ENCODE data around the gene SLC6A3. TPM values are rescaled to one million over a fixed set of nuclear protein-coding genes. Genes with fewer than 3 reads are reported as not detected.

The SLC6A3 gene
- polyA plus RNA-seq, 3 donors: not detected

DNA sequence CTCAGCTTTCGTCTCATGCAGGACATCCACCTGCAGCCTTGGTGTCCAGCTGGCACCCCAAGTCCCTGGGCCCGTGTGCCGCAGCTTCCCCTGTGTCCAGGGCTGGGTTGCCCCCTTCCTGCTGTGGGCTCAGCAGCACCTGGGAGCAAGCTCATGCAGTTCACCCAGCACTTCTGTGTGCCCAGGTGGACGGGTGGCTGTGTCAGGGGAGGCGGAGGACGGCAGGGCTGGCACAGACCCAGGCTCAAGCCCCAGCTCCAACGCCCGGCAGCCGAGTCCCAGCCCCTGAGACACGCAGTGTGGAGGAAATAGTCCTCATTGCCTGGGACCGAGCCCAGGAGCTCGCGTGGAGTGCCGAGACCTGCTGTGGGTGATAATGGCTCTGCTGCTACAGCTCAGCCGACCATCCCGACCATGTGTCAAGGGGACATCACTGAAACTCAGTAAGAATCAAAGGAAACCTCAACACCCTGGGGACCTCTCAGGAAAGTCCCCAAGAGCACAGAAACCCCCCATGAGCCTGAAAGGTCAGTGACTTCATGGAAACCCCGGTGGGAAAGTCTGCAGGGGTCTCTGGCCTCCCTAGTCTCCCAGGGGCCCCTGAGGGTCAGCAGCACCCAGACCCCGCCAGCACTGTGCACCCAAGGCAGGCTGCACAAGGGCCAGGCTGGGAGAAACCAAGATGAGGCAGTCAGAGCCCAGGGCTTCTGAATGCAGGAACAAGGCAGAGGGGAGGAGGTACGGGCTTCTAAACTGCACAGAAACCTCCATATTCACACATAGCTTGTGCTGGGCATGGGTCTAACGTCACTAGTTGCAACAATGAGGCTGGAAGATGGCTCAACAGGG lies 39.7 kb upstream of the SLC6A3 start:
- Mint-ChIP-seq H3K27ac (peak overlapping the region in 5 of 7 donors; percentile 10 to 54 (median 38)), H3K27me3 (ENCODE audit: low read depth in 3 of 3) (peaks cover 0 to 3% (median 0%) of the 10 kb centered on the region in 3 donors), H3K9me3 (peaks cover 0 to 2% (median 0%) of the 10 kb centered on the region in 7 donors), H3K36me3 (peaks cover 62 to 82% of the 10 kb centered on the region in 2 donors), H3K4me1 (peaks cover 47% of the 10 kb centered on the region), H3K4me3 (no peak overlapping the region)
- DNase-seq: peak in 1 of 3 donors; percentile 39
- 95% methylated on average over 17 of the region's 20 CpGs for WGBS (ENCODE audit: insufficient coverage)
- Histone ChIP-seq H3K4me2 (replicated peaks; ENCODE audit: extremely low read depth, low read length, poor library complexity, severe bottlenecking) (no peak overlapping the region), H3K36me3 (replicated peaks in 1 of 2; ENCODE audit: control insufficient read depth in 1 of 2, insufficient read depth in 2 of 2, low read length in 2 of 2) (peaks cover 40 to 65% of the 10 kb centered on the region in 2 donors), H3K79me2 (ENCODE audit: insufficient read depth, low read length) (peaks cover 3% of the 10 kb centered on the region), H3K9me3 (replicated peaks in 1 of 2; ENCODE audit: control insufficient read depth in 1 of 2, insufficient read depth in 1 of 2, low read length in 2 of 2) (no peaks in the 10 kb centered on the region), H3K9ac (ENCODE audit: insufficient read depth, low read length, poor library complexity, severe bottlenecking) (no peak overlapping the region), H3K27ac (ENCODE audit: low read depth in 1 of 2, low read length in 2 of 2) (no peak overlapping the region), H3K4me3 (replicated peaks in 1 of 3; ENCODE audit: low read depth in 2 of 3, low read length in 3 of 3) (no peak overlapping the region), H2AFZ (ENCODE audit: insufficient read depth, low read depth, low read length, poor library complexity, severe bottlenecking) (no peak overlapping the region), H3K4me1 (ENCODE audit: control insufficient read depth in 1 of 2, insufficient read depth in 2 of 2, low read length in 2 of 2) (peaks cover 39 to 49% of the 10 kb centered on the region in 2 donors), H3K27me3 (ENCODE audit: control insufficient read depth in 2 of 2, insufficient read depth in 2 of 2, low read length in 2 of 2) (no peaks in the 10 kb centered on the region), H4K20me1 (ENCODE audit: insufficient read depth, low read length) (no peaks in the 10 kb centered on the region)
- intact Hi-C loops (cut with micrococcal nuclease): no loop called here
- TF ChIP-seq, protein P1, sequence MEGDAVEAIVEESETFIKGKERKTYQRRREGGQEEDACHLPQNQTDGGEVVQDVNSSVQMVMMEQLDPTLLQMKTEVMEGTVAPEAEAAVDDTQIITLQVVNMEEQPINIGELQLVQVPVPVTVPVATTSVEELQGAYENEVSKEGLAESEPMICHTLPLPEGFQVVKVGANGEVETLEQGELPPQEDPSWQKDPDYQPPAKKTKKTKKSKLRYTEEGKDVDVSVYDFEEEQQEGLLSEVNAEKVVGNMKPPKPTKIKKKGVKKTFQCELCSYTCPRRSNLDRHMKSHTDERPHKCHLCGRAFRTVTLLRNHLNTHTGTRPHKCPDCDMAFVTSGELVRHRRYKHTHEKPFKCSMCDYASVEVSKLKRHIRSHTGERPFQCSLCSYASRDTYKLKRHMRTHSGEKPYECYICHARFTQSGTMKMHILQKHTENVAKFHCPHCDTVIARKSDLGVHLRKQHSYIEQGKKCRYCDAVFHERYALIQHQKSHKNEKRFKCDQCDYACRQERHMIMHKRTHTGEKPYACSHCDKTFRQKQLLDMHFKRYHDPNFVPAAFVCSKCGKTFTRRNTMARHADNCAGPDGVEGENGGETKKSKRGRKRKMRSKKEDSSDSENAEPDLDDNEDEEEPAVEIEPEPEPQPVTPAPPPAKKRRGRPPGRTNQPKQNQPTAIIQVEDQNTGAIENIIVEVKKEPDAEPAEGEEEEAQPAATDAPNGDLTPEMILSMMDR (IDR thresholded peaks at IDR 0.05): no peak

DNA sequence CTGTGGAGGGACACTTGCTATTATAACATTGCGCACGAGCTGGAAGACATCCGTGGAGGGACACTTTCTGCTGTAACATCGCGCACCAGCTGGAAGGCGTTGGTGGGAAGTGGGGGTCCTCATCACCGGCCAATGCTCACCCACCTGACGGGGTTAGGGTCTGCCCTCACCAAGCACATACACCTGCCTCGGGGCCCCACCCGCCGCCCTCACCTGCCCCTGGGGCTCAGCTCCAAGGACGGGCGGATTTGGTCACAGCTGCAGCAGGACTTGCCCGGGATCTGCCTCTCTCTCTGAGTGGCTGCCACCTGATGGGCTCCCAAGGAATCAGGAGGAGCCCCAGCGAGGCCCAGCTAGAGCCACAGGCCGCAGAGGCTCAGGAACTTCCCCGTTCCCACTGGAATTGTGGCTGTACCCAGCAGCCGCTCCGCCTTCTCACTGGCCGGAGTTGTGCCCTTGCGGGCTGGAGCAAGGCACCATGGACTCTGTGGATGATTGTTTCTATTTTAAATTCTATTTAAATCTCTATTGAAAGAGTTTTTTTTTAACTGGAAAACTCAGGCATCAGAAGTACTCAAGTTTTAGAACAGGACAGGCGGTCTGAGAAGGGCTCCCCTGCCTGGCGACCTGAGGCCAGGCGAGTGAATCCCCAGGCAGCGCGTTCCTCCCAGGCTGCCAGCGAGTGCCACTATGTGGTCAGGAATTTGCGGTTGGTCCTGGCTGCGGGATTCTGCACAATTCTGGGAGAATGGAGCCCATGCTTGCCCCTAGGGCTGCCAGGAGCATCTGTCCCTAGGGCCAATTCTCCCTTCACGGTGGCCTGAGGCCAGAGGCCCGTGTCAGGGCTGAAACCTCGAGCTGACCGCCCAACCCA lies 38.9 kb upstream of the SLC6A3 start:
- 97% methylated on average over 21 of the region's 33 CpGs for WGBS (ENCODE audit: insufficient coverage)
- H3K4me1 ChIP-seq (ENCODE audit: control insufficient read depth in 1 of 2, insufficient read depth in 2 of 2, low read length in 2 of 2): peaks cover 39 to 49% of the 10 kb centered on the region in 2 donors

More for the DNA sequence above, 38.9 kb upstream of the SLC6A3 start:
- no peaks in the 10 kb centered on the region for H4K20me1 ChIP-seq (ENCODE audit: insufficient read depth, low read length)
- intact Hi-C loops (cut with micrococcal nuclease): no loop called here
- H3K4me3 ChIP-seq (replicated peaks in 1 of 3; ENCODE audit: low read depth in 2 of 3, low read length in 3 of 3): no peak overlapping the region
- H3K36me3 ChIP-seq (replicated peaks in 1 of 2; ENCODE audit: control insufficient read depth in 1 of 2, insufficient read depth in 2 of 2, low read length in 2 of 2): peaks cover 40 to 57% of the 10 kb centered on the region in 2 donors
- Mint-ChIP-seq H3K36me3 (peaks cover 58 to 76% of the 10 kb centered on the region in 2 donors), H3K27me3 (ENCODE audit: low read depth in 3 of 3) (peaks cover 0 to 3% (median 0%) of the 10 kb centered on the region in 3 donors), H3K27ac (peak overlapping the region in 5 of 7 donors; percentile 2 to 95 (median 84)), H3K9me3 (peaks cover 0 to 1% (median 0%) of the 10 kb centered on the region in 7 donors), H3K4me1 (peaks cover 47% of the 10 kb centered on the region), H3K4me3 (no peak overlapping the region)
- DNase-seq: no peak
- no peaks in the 10 kb centered on the region for H3K27me3 ChIP-seq (ENCODE audit: control insufficient read depth in 2 of 2, insufficient read depth in 2 of 2, low read length in 2 of 2)
- no peaks in the 10 kb centered on the region for H3K79me2 ChIP-seq (ENCODE audit: insufficient read depth, low read length)
- TF ChIP-seq, protein P1 (IDR thresholded peaks at IDR 0.05): no peak
- H3K9ac ChIP-seq (ENCODE audit: insufficient read depth, low read length, poor library complexity, severe bottlenecking): no peak overlapping the region
- no peak overlapping the region for H3K4me2 ChIP-seq (replicated peaks; ENCODE audit: extremely low read depth, low read length, poor library complexity, severe bottlenecking)
- no peak overlapping the region for H3K27ac ChIP-seq (ENCODE audit: low read depth in 1 of 2, low read length in 2 of 2)
- H2AFZ ChIP-seq (ENCODE audit: insufficient read depth, low read depth, low read length, poor library complexity, severe bottlenecking): no peak overlapping the region
- no peaks in the 10 kb centered on the region for H3K9me3 ChIP-seq (replicated peaks in 1 of 2; ENCODE audit: control insufficient read depth in 1 of 2, insufficient read depth in 1 of 2, low read length in 2 of 2)
